GM18511 (cell line): ENCODE data around the gene P2RX6.
"Not testable (repeated sequence)": the region's sequence is repeated elsewhere in the genome, so short reads cannot be mapped to it uniquely, and the experiment has no call there.

Source experiments
- ATAC-seq: cut with Tn5 transposase; IDR thresholded peaks from one replicate; pipeline ENCODE4 v1.9.1; 2021; ENCODE audit warnings: mild to moderate bottlenecking, moderate library complexity; ENCODE audit not compliant: unreplicated experiment

P2RX6 gene

DNA sequence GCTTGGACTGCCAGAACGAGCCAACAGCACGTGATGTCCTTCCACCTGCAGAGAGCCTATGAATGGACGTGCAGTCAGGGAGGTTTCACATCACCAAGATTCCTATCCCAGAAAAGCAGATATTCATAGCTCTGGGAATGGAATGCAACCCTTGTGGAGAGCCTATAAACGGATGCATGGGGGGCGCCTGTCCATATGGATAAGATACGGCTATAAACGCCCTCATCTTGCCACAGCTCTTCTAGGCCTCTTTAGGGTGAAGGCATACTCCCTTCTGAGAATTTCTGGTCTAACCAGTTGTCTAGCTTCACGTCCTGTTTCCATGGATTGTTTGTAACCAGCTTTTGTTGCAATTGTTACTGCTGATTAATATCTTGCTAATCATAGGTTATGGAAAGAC, 56.8 kb downstream of the P2RX6 start:
- ATAC-seq, result not testable (repeated sequence)

DNA sequence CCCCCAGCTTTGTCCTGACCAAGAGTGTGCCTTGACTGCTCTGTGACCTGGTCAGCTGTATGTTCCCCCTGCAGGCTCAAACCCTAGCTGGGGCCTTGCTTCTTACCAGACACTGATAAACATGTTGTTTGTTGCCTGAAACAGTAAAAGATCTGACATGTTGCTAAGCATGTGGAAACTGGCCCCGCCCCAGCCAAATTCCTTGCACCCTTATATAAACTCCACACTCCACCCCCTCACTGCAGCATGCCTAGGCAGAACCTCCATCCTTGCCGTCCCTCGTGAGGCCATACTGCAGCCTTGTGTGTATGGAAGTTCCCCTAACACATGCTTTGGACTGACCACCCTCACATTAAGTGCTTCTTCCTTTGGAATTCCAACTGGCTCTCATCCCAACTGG, 58.1 kb downstream of the P2RX6 start:
- no peak for ATAC-seq

DNA sequence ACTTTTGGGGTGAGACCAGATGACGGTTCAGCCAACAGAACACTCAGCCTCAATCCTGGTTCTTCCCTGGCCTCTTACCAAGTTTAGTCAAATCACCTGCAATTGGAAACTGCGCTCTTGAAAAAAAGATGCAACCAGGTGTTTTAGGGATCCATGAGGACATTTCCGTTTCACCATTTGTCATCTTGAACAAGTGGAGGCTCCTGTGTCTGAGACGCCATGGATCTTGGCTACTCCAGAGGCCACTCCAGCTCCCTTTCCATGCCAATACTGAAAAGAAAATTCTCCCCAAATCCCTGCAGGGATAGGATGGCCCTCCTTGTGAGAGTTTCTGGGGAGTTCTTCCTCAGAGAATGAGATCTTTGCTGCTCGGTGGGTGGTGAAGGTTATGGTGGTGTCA, 58.5 kb downstream of the P2RX6 start:
- ATAC-seq, result no peak

DNA sequence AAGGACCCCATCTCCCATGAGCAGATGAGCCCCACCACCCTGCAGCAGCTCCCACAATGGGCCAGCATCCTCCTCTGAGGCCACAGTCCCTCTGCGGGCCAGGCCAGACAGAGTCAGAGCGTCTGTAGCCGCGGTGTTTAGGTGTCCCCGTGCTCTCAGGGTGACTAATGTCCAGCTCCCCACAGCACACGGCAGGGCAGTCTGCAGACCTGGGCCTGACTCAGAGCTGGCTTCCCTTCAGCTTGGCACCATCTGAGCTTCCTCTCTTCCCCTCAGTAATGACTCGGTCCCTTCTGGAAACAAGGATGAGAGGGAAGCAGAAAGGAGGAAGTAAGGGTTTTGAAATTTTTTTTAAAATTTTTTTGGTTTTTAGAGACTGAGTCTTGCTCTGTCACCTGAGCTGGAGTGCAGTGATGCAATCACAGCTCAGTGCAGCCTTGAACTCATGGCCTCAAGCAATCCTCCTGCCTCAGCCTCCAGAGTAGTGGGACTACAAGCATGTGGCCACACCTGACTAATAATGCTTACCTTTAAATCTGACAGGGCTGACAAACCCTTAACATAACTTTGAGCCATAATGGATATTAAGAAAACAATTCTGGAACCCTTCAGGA, 59.2 kb downstream of the P2RX6 start:
- no peak for ATAC-seq

DNA sequence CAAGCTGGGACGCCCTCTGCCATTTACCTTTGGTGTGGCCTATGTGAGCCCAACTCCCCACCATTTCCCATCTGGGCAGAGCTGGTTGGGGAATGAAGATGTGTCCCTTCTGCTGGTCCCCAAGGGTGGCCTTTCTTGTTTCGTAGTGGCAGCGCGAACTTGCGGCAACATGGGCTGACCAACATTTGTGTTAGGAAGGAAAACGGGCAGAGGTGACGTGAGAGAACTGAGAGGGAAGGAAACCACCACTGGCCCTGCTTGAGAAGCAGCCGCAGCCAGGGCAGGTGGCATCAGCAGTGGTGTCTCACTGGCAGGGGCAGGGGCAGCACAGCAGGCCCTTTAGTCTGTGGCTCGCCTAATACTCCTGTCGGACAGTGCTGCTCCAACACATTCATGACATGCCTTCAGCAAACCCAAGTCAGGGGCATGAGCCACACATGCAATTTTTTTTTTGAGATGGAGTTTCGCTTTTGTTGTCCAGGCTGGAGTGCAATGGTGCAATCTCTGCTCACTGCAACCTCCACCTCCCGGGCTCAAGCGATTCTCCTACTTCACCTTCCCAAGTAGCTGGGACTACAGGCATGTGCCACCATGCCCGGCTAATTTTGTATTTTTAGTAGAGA, 60.7 kb downstream of the P2RX6 start:
- no peak for ATAC-seq

DNA sequence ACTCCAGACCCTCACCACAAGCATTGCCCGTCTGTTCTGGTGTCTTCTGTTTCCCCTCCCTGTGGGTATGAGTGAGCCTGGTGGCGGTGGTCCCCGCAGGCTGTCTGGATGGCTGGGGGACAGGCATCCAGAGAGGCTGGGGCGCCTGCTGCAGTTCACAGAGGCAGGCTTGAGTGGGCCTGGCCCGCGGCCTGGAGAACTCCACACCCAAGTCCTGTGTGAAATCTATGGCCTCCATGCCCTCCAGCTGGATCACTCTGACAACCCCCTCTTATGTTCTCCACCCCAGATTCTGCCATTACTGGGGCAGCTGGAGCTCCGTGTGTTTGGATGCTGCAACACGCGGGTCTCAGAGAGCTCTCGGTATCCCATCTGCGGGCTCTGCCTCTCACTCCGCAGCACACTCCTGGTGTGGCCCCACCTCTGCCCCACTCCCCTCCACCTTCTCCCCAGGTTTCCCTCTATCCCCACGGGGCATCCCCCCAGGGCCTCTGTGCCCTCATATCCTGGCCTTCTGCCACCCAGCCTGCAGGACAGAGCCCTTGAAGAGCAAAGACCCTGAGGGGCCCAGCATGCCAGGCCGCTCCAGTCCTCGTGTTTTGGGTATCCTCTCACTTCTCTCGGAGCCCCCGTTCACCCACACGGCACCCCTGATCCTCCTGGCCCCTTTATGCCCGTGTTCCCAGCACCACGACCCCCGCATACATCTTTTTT, 62.1 kb downstream of the P2RX6 start:
- no peak for ATAC-seq
